ENCODE results near the gene MARK3. TPM values are rescaled to one million over a fixed set of nuclear protein-coding genes. Genes with fewer than 3 reads are reported as not detected.

Gene MARK3
- total RNA-seq, 4 donors from 2014 or later, result 47.3 to 68.2 (median 58.8) TPM

- no peak overlapping the region for H3K4me3 ChIP-seq (ENCODE audit: low read depth, poor library complexity, severe bottlenecking)
- WGBS, 2 donors, result 82 to 83% methylated on average over 15 of the region's 15 CpGs
- TF ChIP-seq, protein P1, sequence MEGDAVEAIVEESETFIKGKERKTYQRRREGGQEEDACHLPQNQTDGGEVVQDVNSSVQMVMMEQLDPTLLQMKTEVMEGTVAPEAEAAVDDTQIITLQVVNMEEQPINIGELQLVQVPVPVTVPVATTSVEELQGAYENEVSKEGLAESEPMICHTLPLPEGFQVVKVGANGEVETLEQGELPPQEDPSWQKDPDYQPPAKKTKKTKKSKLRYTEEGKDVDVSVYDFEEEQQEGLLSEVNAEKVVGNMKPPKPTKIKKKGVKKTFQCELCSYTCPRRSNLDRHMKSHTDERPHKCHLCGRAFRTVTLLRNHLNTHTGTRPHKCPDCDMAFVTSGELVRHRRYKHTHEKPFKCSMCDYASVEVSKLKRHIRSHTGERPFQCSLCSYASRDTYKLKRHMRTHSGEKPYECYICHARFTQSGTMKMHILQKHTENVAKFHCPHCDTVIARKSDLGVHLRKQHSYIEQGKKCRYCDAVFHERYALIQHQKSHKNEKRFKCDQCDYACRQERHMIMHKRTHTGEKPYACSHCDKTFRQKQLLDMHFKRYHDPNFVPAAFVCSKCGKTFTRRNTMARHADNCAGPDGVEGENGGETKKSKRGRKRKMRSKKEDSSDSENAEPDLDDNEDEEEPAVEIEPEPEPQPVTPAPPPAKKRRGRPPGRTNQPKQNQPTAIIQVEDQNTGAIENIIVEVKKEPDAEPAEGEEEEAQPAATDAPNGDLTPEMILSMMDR (IDR thresholded peaks at IDR 0.05), result no peak
- TF ChIP-seq POLR2A (IDR thresholded peaks at IDR 0.05), result no peak
- intact Hi-C loops (cut with DNase I; ENCODE audit: low total_unique reads), result no loop called here
- DNase-seq (ENCODE audit: low spot score in 2 of 2), result no peak
These were observed 146.4 kb downstream of the MARK3 start for GRCh38 chr14:103531421-103532215.

GRCh38 chr14:103532216-103533136 lies 147.3 kb downstream of the MARK3 start:
- WGBS, 2 donors, result 80 to 84% methylated on average over 28 to 29 of the region's 32 CpGs
- TF ChIP-seq POLR2A (IDR thresholded peaks at IDR 0.05), result no peak
- TF ChIP-seq, protein P1 (IDR thresholded peaks at IDR 0.05), result no peak
- DNase-seq (ENCODE audit: low spot score in 2 of 2), result no peak
- H3K4me3 ChIP-seq (ENCODE audit: low read depth, poor library complexity, severe bottlenecking), result no peak overlapping the region
- intact Hi-C loops (cut with DNase I; ENCODE audit: low total_unique reads), result no loop called here

- WGBS, 2 donors, result 79 to 81% methylated on average over 19 to 21 of the region's 23 CpGs
- DNase-seq (ENCODE audit: low spot score in 2 of 2), result no peak
- TF ChIP-seq POLR2A (IDR thresholded peaks at IDR 0.05), result no peak
- TF ChIP-seq, protein P1 (IDR thresholded peaks at IDR 0.05), result no peak
- H3K4me3 ChIP-seq (ENCODE audit: low read depth, poor library complexity, severe bottlenecking), result no peak overlapping the region
- intact Hi-C loops (cut with DNase I; ENCODE audit: low total_unique reads), result no loop called here
These were observed 148.2 kb downstream of the MARK3 start for GRCh38 chr14:103533137-103533998.

GRCh38 chr14:103533999-103534575 lies 148.9 kb downstream of the MARK3 start:
- no peak for DNase-seq (ENCODE audit: low spot score in 2 of 2)
- intact Hi-C loops (cut with DNase I; ENCODE audit: low total_unique reads), result no loop called here
- WGBS, 2 donors, result 71 to 84% methylated on average over 13 to 16 of the region's 25 CpGs
- TF ChIP-seq POLR2A (IDR thresholded peaks at IDR 0.05), result no peak
- TF ChIP-seq, protein P1 (IDR thresholded peaks at IDR 0.05), result no peak
- no peak overlapping the region for H3K4me3 ChIP-seq (ENCODE audit: low read depth, poor library complexity, severe bottlenecking)

- 82 to 85% methylated on average over 15 to 18 of the region's 22 CpGs for WGBS, 2 donors
- TF ChIP-seq POLR2A (IDR thresholded peaks at IDR 0.05), result no peak
- TF ChIP-seq, protein P1 (IDR thresholded peaks at IDR 0.05), result no peak
- intact Hi-C loops (cut with DNase I; ENCODE audit: low total_unique reads), result no loop called here
- no peak for DNase-seq (ENCODE audit: low spot score in 2 of 2)
- no peak overlapping the region for H3K4me3 ChIP-seq (ENCODE audit: low read depth, poor library complexity, severe bottlenecking)
These were observed 149.4 kb downstream of the MARK3 start for GRCh38 chr14:103534576-103535061.

Measured in lower leg skin (tissue), 4 donors.